H1 (cell line): Measurements from ENCODE around the gene DNMT3L. TPM values are rescaled to one million over a fixed set of nuclear protein-coding genes. Genes with fewer than 3 reads are reported as not detected.

Experiments used
- CTCF ChIA-PET: fragments of 300-600 bp; sonication (Branson Sonifier 250); formaldehyde crosslinking; loops from one replicate; lab custom pipeline; 2021; ENCODE audit not compliant: partially characterized antibody; lab: Charles Lee
- POLR2A ChIA-PET: fragments of 300-600 bp; sonication (Branson Sonifier 250); formaldehyde crosslinking; loops from one replicate; lab custom pipeline; 2021; ENCODE audit warnings: inconsistent platforms; ENCODE audit not compliant: partially characterized antibody; lab: Charles Lee
- DNase-seq, 2 experiments: peaks; one replicate each; pipeline versions ENCODE4 v3.0.0 to v3.0.0-alpha.2; 2010 to 2022; ENCODE audit warnings: low spot score in 2 of 2, low read depth in 1 of 2, mixed read lengths in 1 of 2
- FAIRE-seq: peaks from 2 replicates; lab custom pipeline; 2011; peaks lifted over from hg19 to GRCh38; lab: Jason Lieb, UNC
- H2AFZ ChIP-seq: 2 replicates; pipeline ENCODE4 v1.8.1; 2012; ENCODE audit warnings: low read length, inconsistent platforms
- H2AK5ac ChIP-seq: 2 replicates; pipeline ENCODE4 v1.6.1; 2013; ENCODE audit warnings: low read depth, low read length
- H2BK120ac ChIP-seq: replicated peaks from 2 replicates; pipeline ENCODE3; 2013; ENCODE audit warnings: low read depth, low read length, inconsistent platforms
- H2BK12ac ChIP-seq: 2 replicates; pipeline ENCODE4 v1.6.1; 2013; ENCODE audit warnings: low read depth, low read length
- H2BK15ac ChIP-seq: 2 replicates; pipeline ENCODE4 v1.6.1; 2013; ENCODE audit warnings: low read length
- H2BK20ac ChIP-seq: 2 replicates; pipeline ENCODE4 v1.6.1; 2013; ENCODE audit warnings: low read length
- H2BK5ac ChIP-seq: 2 replicates; pipeline ENCODE4 v1.6.1; 2013; ENCODE audit warnings: low read depth, low read length
- H3K14ac ChIP-seq: 2 replicates; pipeline ENCODE4 v1.6.1; 2013; ENCODE audit warnings: inconsistent platforms; ENCODE audit not compliant: insufficient read length
- H3K18ac ChIP-seq: 2 replicates; pipeline ENCODE4 v1.6.1; 2013; ENCODE audit warnings: low read length; ENCODE audit errors: extremely low read depth
- H3K23ac ChIP-seq: 2 replicates; pipeline ENCODE4 v1.6.1; 2013; ENCODE audit warnings: inconsistent platforms; ENCODE audit not compliant: insufficient read length
- H3K23me2 ChIP-seq: 2 replicates; pipeline ENCODE4 v1.6.1; 2013; ENCODE audit warnings: low read depth, low read length
- H3K27ac ChIP-seq: 2 replicates; pipeline ENCODE4 v1.6.1; 2011; ENCODE audit warnings: low read depth, low read length, inconsistent platforms
- H3K27me3 ChIP-seq, 4 experiments: replicated peaks in 1 of 4; 1 replicate in 1 of 4; 2 replicates in 3 of 4; pipeline versions ENCODE4 v1.6.1 to v1.8.1; 2011 to 2013; ENCODE audit warnings: low read length in 3 of 4, mild to moderate bottlenecking in 3 of 4, inconsistent platforms in 2 of 4, mixed read lengths in 2 of 4, moderate library complexity in 1 of 4; ENCODE audit not compliant: control insufficient read depth in 3 of 4, insufficient read depth in 3 of 4; ENCODE audit errors: extremely low read depth in 1 of 4
- H3K36me3 ChIP-seq, 4 experiments: 2 replicates each; pipeline versions ENCODE4 v1.6.1 to v1.8.1; 2011 to 2013; ENCODE audit warnings: mild to moderate bottlenecking in 4 of 4, low read length in 3 of 4, moderate library complexity in 2 of 4, control low read depth in 1 of 4, inconsistent platforms in 1 of 4; ENCODE audit not compliant: insufficient read depth in 4 of 4, control insufficient read depth in 2 of 4
- H3K4ac ChIP-seq: replicated peaks from 2 replicates; pipeline ENCODE3; 2013; ENCODE audit warnings: low read length, low read depth, mixed read lengths, inconsistent platforms; ENCODE audit not compliant: insufficient read length
- H3K4me1 ChIP-seq, 4 experiments: replicated peaks in 1 of 4; 1 replicate in 1 of 4; 2 replicates in 3 of 4; pipeline versions ENCODE4 v1.6.1 to v1.8.1; 2011 to 2013; ENCODE audit warnings: low read length in 3 of 4, inconsistent platforms in 2 of 4, mixed read lengths in 1 of 4; ENCODE audit not compliant: insufficient read depth in 4 of 4, control insufficient read depth in 3 of 4
- H3K4me2 ChIP-seq, 2 experiments: 2 replicates each; pipeline versions ENCODE4 v1.6.1 to v1.8.1; 2011 to 2013; ENCODE audit warnings: low read depth in 2 of 2, low read length in 2 of 2, control low read depth in 1 of 2, inconsistent platforms in 1 of 2, mild to moderate bottlenecking in 1 of 2; ENCODE audit not compliant: insufficient read depth in 1 of 2
- H3K4me3 ChIP-seq, 4 experiments: fragments of 200-600, 300-600 bp in 1 of 4; sonication (generic), shearing (Covaris generic), sonication (Bioruptor Twin) in 1 of 4; 2 replicates each; pipeline versions ENCODE4 v1.5.1 to v1.8.1; 2011 to 2016; ENCODE audit warnings: low read length in 4 of 4, low read depth in 3 of 4, control low read depth in 2 of 4, inconsistent platforms in 2 of 4, mild to moderate bottlenecking in 2 of 4, mixed read lengths in 1 of 4, moderate library complexity in 1 of 4; ENCODE audit not compliant: insufficient read depth in 2 of 4; ENCODE audit errors: extremely low read depth in 1 of 4
- H3K56ac ChIP-seq: replicated peaks from 2 replicates; pipeline ENCODE3; 2013; ENCODE audit warnings: low read depth, mild to moderate bottlenecking, mixed read lengths, low read length, inconsistent platforms; ENCODE audit not compliant: insufficient read length
- H3K79me1 ChIP-seq: 2 replicates; pipeline ENCODE4 v1.6.1; 2013; ENCODE audit warnings: low read depth, low read length, control low read depth
- H3K79me2 ChIP-seq, 2 experiments: 2 replicates each; pipeline versions ENCODE4 v1.6.1 to v1.8.1; 2012 to 2013; ENCODE audit warnings: low read length in 2 of 2, mild to moderate bottlenecking in 2 of 2, inconsistent platforms in 1 of 2; ENCODE audit not compliant: insufficient read depth in 2 of 2, control insufficient read depth in 1 of 2
- H3K9ac ChIP-seq, 4 experiments: replicated peaks in 1 of 4; 1 replicate in 1 of 4; 2 replicates in 3 of 4; pipeline versions ENCODE4 v1.6.1 to v1.8.1; 2011 to 2013; ENCODE audit warnings: low read depth in 3 of 4, low read length in 3 of 4, control low read depth in 2 of 4, mild to moderate bottlenecking in 2 of 4, moderate library complexity in 2 of 4, inconsistent platforms in 1 of 4; ENCODE audit errors: extremely low read depth in 1 of 4
- H3K9me3 ChIP-seq, 2 experiments: 2 replicates each; pipeline versions ENCODE4 v1.6.1 to v1.8.1; 2012 to 2013; ENCODE audit warnings: mild to moderate bottlenecking in 2 of 2, moderate library complexity in 2 of 2, control low read depth in 1 of 2, inconsistent platforms in 1 of 2, low read depth in 1 of 2, low read length in 1 of 2, mixed read lengths in 1 of 2; ENCODE audit not compliant: insufficient read depth in 2 of 2
- H4K20me1 ChIP-seq, 2 experiments: replicated peaks in 1 of 2; 2 replicates each; pipeline versions ENCODE3 to v1.8.1; 2011 to 2013; ENCODE audit warnings: inconsistent platforms in 2 of 2, low read length in 2 of 2, mild to moderate bottlenecking in 1 of 2; ENCODE audit not compliant: insufficient read depth in 2 of 2, control insufficient read depth in 1 of 2
- H4K5ac ChIP-seq: 2 replicates; pipeline ENCODE4 v1.6.1; 2013; ENCODE audit warnings: low read length, low read depth, mixed read lengths, inconsistent platforms; ENCODE audit not compliant: insufficient read length
- H4K8ac ChIP-seq: 2 replicates; pipeline ENCODE4 v1.8.0; 2013; ENCODE audit warnings: mild to moderate bottlenecking, moderate library complexity, low read length, inconsistent platforms; ENCODE audit not compliant: insufficient read depth; ENCODE audit errors: extremely low read depth
- H4K91ac ChIP-seq: replicated peaks from 2 replicates; pipeline ENCODE3; 2013; ENCODE audit warnings: low read length, mixed read lengths, inconsistent platforms; ENCODE audit not compliant: insufficient read length
- SP1 ChIP-seq: IDR thresholded peaks from 2 replicates; pipeline ENCODE4 v1.6.1; 2011; ENCODE audit warnings: low read depth, low read length
- SRF ChIP-seq: IDR thresholded peaks from 2 replicates; pipeline ENCODE4 v1.6.1; 2011; ENCODE audit warnings: mild to moderate bottlenecking, low read depth, low read length, moderate library complexity
- TAF7 ChIP-seq: optimal IDR thresholded peaks from 2 replicates; pipeline ENCODE3; 2011; ENCODE audit warnings: low read depth, mild to moderate bottlenecking, inconsistent platforms, low read length, moderate library complexity, borderline replicate concordance
- WGBS, 2 experiments: shearing (Covaris generic) in 1 of 2; methylation state at CpG; one replicate each; pipeline versions ENCODE4 v1.1.6 to v1.1.7; 2013 to 2015; ENCODE audit warnings: low lambda C conversion rate in 2 of 2, mixed read lengths in 2 of 2, inconsistent platforms in 1 of 2, low coverage in 1 of 2, missing lambda C conversion rate in 1 of 2; ENCODE audit not compliant: insufficient replicate concordance in 2 of 2, insufficient coverage in 1 of 2, insufficient read length in 1 of 2; ENCODE audit errors: extremely low coverage in 1 of 2, missing lambda C conversion rate in 1 of 2; 5-methylcytosine and 5-hydroxymethylcytosine counted together
- polyA plus RNA-seq, 7 experiments: library from polyadenylated mRNA; depleted of rRNA in 3 of 7; stranded (reverse) in 5 of 7; unstranded in 2 of 7; fragments of >200 nt in 5 of 7; fragments of 200-250 nt in 2 of 7; gene quantifications; 1 replicate in 5 of 7; 2 replicates in 1 of 7; 4 replicates in 1 of 7; pipeline versions ENCODE4 v1.2.1 to v1.2.3, GENCODE V29; 2011 to 2013; ENCODE audit warnings: missing spikeins in 2 of 7, mixed read lengths in 2 of 7
- total RNA-seq: library from RNA; stranded (reverse); fragmentation: NEBNext Ultra II Directional; extraction: Animal tissue kit (Norgen Biotek cat#: 25700); gene quantifications from 2 replicates; pipeline ENCODE4 v1.2.1, GENCODE V29; 2021

Gene DNMT3L
- total and polyA plus RNA-seq, 2 of the 8 experiments (the other 6 are each of a cell fraction or from before 2014, with no cell fraction given) = 0.06 TPM; not detected in 1

DNA sequence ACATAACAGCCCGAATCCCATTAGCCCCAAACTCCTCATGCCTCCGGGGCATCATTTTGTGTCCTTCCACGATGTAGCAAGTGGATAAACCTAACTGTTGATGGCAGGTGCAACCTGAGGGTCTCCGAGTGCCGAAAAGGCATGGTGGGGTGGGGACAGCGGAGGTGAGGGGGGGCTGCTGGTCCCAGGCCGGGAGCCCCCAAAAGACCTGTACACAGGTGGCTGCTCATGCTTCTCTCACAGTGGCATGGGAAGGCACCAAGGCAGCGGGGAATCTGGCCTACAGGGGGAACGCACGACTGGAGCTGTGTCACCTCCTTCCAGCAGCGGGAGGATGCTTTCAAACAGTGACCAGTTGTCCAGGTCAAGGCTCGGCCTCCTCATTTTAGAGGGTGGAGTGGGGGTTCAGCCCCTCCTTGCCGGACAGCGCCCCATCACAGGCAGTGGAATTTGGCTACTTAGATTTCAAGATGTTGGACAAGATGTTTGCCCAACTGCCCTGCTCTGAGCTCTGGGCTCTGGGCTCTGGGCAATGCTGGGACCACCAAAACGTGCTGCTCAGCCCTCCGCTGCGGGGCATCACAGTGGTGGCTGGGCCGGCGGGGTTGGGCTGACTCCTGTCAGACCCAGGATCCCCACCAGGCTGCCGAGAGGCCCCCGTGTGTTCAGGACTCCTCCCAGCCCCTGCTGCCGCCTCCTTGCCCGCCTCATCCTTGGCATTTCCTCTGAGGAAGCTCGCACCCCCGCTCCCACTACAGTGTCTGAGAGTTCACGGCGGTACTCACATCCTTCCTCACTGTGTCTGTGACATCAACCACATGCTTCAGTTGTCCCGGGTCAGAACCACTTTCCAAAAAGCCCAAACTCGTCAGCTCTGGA is 7.6 kb downstream of the DNMT3L start:
- Histone ChIP-seq H3K27ac (no peak overlapping the region), H2BK15ac (no peak overlapping the region), H3K56ac (no peak overlapping the region), H3K36me3 (no peaks in the 10 kb centered on the region), H3K4me3 (no peak overlapping the region), H2BK5ac (no peak overlapping the region), H3K79me1 (no peaks in the 10 kb centered on the region), H3K79me2 (no peaks in the 10 kb centered on the region), H4K8ac (no peak overlapping the region; the same call in 1 of the 2 replicates), H3K9ac (no peak overlapping the region), H4K5ac (no peak overlapping the region), H2BK12ac (no peak overlapping the region), H3K18ac (no peak overlapping the region; the same call in 1 of the 2 replicates), H3K14ac (no peak overlapping the region), H3K23me2 (no peaks in the 10 kb centered on the region), H2BK20ac (no peak overlapping the region), H3K4ac (no peak overlapping the region), H3K23ac (no peak overlapping the region), H4K91ac (no peak overlapping the region), H4K20me1 (no peaks in the 10 kb centered on the region), H2AFZ (no peak overlapping the region), H3K4me1 (no peaks in the 10 kb centered on the region), H2BK120ac (no peak overlapping the region), H3K4me2 (no peak overlapping the region), H3K9me3 (no peaks in the 10 kb centered on the region), H2AK5ac (no peak overlapping the region), H3K27me3 (no peaks in the 10 kb centered on the region)
- FAIRE-seq (no peak), DNase-seq (no peak)
- POLR2A ChIA-PET = no interaction called here
- WGBS, 2 experiments = 86% methylated on average over 25 of the region's 29 CpGs; no CpG with 5 or more reads in 1 of the 2 experiments
- CTCF ChIA-PET = interaction anchor here (1.2 to 2.0 kb wide), 3 partner anchors 14 to 50 kb away, joined by 4 to 5 read pairs (median 5); no protein-coding TSS in a partner anchor
- TF ChIP-seq TAF7 (no peak), SRF (no peak), SP1 (no peak)
